GM19025 (cell line): Measurements from ENCODE around the gene DCAF17.
"Not testable (repeated sequence)": the region's sequence is repeated elsewhere in the genome, so short reads cannot be mapped to it uniquely, and the experiment has no call there.

Source experiments
- ATAC-seq: cut with Tn5 transposase; IDR thresholded peaks from one replicate; pipeline ENCODE4 v1.9.1; 2021; ENCODE audit warnings: mild to moderate bottlenecking, low read depth, moderate library complexity; ENCODE audit not compliant: unreplicated experiment

Gene DCAF17

GRCh38 chr2:171447675-171448074 is 13.6 kb downstream of the DCAF17 start:
- ATAC-seq = no peak

GRCh38 chr2:171451074-171451473 is 17.0 kb downstream of the DCAF17 start:
- ATAC-seq = no peak

- ATAC-seq = no peak
Measured at GRCh38 chr2:171452773-171453172, 18.7 kb downstream of the DCAF17 start.

- ATAC-seq = no peak
Measured at GRCh38 chr2:171459498-171459897, 25.5 kb downstream of the DCAF17 start.

- no peak for ATAC-seq
Measured at GRCh38 chr2:171460537-171460936, 26.5 kb downstream of the DCAF17 start.

GRCh38 chr2:171469176-171469575 is 35.1 kb downstream of the DCAF17 start:
- no peak for ATAC-seq

- no peak for ATAC-seq
Measured at GRCh38 chr2:171470129-171470528, 36.1 kb downstream of the DCAF17 start.

GRCh38 chr2:171475979-171476378 is 42.0 kb downstream of the DCAF17 start:
- ATAC-seq = no peak

GRCh38 chr2:171478345-171478744 is 44.3 kb downstream of the DCAF17 start:
- no peak for ATAC-seq

- ATAC-seq = no peak
Measured at GRCh38 chr2:171479154-171479814, 45.3 kb downstream of the DCAF17 start.

- ATAC-seq = no peak
Measured at GRCh38 chr2:171480908-171481307, 46.9 kb downstream of the DCAF17 start.

- ATAC-seq = no peak
Measured at GRCh38 chr2:171482308-171482707, 48.3 kb downstream of the DCAF17 start.

- no peak for ATAC-seq
Measured at GRCh38 chr2:171482877-171483276, 48.9 kb downstream of the DCAF17 start.

- ATAC-seq = no peak
Measured at GRCh38 chr2:171483793-171484192, 49.8 kb downstream of the DCAF17 start.

- ATAC-seq = no peak
Measured at GRCh38 chr2:171485116-171485515, 51.1 kb downstream of the DCAF17 start.

GRCh38 chr2:171487201-171487600 is 53.2 kb downstream of the DCAF17 start:
- no peak for ATAC-seq

GRCh38 chr2:171487803-171488259 is 53.8 kb downstream of the DCAF17 start:
- ATAC-seq = no peak

- no peak for ATAC-seq
Measured at GRCh38 chr2:171490577-171490976, 56.6 kb downstream of the DCAF17 start.

GRCh38 chr2:171491292-171491691 is 57.3 kb downstream of the DCAF17 start:
- ATAC-seq = no peak

- no peak for ATAC-seq
Measured at GRCh38 chr2:171492664-171493063, 58.6 kb downstream of the DCAF17 start.

GRCh38 chr2:171497664-171498063 is 63.6 kb downstream of the DCAF17 start:
- not testable (repeated sequence) for ATAC-seq

- no peak for ATAC-seq
Measured at GRCh38 chr2:171505374-171505773, 71.3 kb downstream of the DCAF17 start.
